Left ventricle myocardium superior (tissue), 1 donor: ENCODE data around the gene RHO. TPM values are rescaled to one million over a fixed set of nuclear protein-coding genes. Genes with fewer than 3 reads are reported as not detected.

Source experiments
- ATAC-seq: fragments of 200-7000 bp; cut with Tn5 transposase; one replicate; pipeline ENCODE4 v1.9.1; 2020; ENCODE audit warnings: mild to moderate bottlenecking, moderate library complexity
- DNase-seq: peaks from one replicate; pipeline ENCODE4 v3.0.0-alpha.2; 2020
- intact Hi-C: fragments of 100-400 bp; cut with micrococcal nuclease; formaldehyde crosslinking; loops from one replicate; pipeline ENCODE4 v1.11.0; 2022
- total RNA-seq: library from RNA; stranded (reverse); fragmentation: NEBNext Ultra II Directional; extraction: Animal tissue kit (Norgen Biotek cat#: 25700); gene quantifications from one replicate; pipeline ENCODE4 v1.2.1, GENCODE V29; 2021
- donor health status: DM: no; HTN: yes; CAD: no; lungs with severe emphysema.

The RHO gene
- total RNA-seq, 1 donor from 2014 or later, result not detected

- intact Hi-C loops, result no loop called here
- ATAC-seq (no peak), DNase-seq (no peak)
Observed at GRCh38 chr3:129554356-129555152, 26.1 kb downstream of the RHO start.

- DNase-seq (no peak), ATAC-seq (no peak)
Observed at GRCh38 chr3:129555153-129555550, 26.7 kb downstream of the RHO start.

GRCh38 chr3:129555616-129556357 is 27.3 kb downstream of the RHO start:
- intact Hi-C loops, result no loop called here
- ATAC-seq, result no peak
- DNase-seq, result no peak

More at GRCh38 chr3:129555153-129555550, 26.7 kb downstream of the RHO start:
- intact Hi-C loops, result no loop called here

- ATAC-seq (no peak), DNase-seq (no peak)
- intact Hi-C loops, result no loop called here
Observed at GRCh38 chr3:129556358-129556695, 27.9 kb downstream of the RHO start.

- no peak for ATAC-seq
- intact Hi-C loops, result no loop called here
- DNase-seq, result no peak
Observed at GRCh38 chr3:129556890-129557547, 28.6 kb downstream of the RHO start.

GRCh38 chr3:129557548-129557894 is 29.1 kb downstream of the RHO start:
- ATAC-seq (peak; percentile 44), DNase-seq (peak; percentile 65)
- intact Hi-C loops, result no loop called here

GRCh38 chr3:129558081-129558771 is 29.8 kb downstream of the RHO start:
- no peak for DNase-seq
- no peak for ATAC-seq
- intact Hi-C loops, result no loop called here

GRCh38 chr3:129558772-129559564 is 30.5 kb downstream of the RHO start:
- intact Hi-C loops, result no loop called here
- ATAC-seq (no peak), DNase-seq (no peak)

GRCh38 chr3:129559565-129560079 is 31.2 kb downstream of the RHO start:
- ATAC-seq (no peak), DNase-seq (no peak)
- intact Hi-C loops, result no loop called here

- ATAC-seq (peak; percentile 22), DNase-seq (peak; percentile 71)
- intact Hi-C loops, result no loop called here
Observed at GRCh38 chr3:129560269-129560787, 31.9 kb downstream of the RHO start.

- DNase-seq (peak; percentile 91), ATAC-seq (peak; percentile 86)
- intact Hi-C loops, result no loop called here
Observed at GRCh38 chr3:129560911-129561594, 32.6 kb downstream of the RHO start.

GRCh38 chr3:129561619-129562248 is 33.3 kb downstream of the RHO start:
- no peak for ATAC-seq
- DNase-seq, result peak; percentile 32
- intact Hi-C loops, result no loop called here

GRCh38 chr3:129562803-129563202 is 34.4 kb downstream of the RHO start:
- ATAC-seq (no peak), DNase-seq (peak; percentile 29)
- intact Hi-C loops, result no loop called here

- ATAC-seq, result no peak
- DNase-seq, result no peak
- intact Hi-C loops, result no loop called here
Observed at GRCh38 chr3:129563332-129563731, 34.9 kb downstream of the RHO start.

GRCh38 chr3:129563850-129564535 is 35.6 kb downstream of the RHO start:
- DNase-seq (peak; percentile 46), ATAC-seq (no peak)
- intact Hi-C loops, result no loop called here

GRCh38 chr3:129564981-129565644 is 36.7 kb downstream of the RHO start:
- intact Hi-C loops, result no loop called here
- no peak for ATAC-seq
- no peak for DNase-seq
